ENCODE data around the gene MAGEA12.
"Not testable (repeated sequence)": the region's sequence is repeated elsewhere in the genome, so short reads cannot be mapped to it uniquely, and the experiment has no call there.

GRCh38 chrX:152766562-152766961 lies 33.0 kb downstream of the MAGEA12 start:
- not testable (repeated sequence) for TF ChIP-seq RAD21 (CRISPR knock-in tag; conservative IDR thresholded peaks at IDR 0.05 in 1 of 2, IDR thresholded peaks at IDR 0.05 in 1 of 2); E2F4 (CRISPR knock-in tag; IDR thresholded peaks at IDR 0.05; ENCODE audit: low read depth); CHD4 (IDR thresholded peaks at IDR 0.05; ENCODE audit: insufficient read depth, insufficient replicate concordance, low read depth, low read length, poor library complexity, severe bottlenecking); PHF20 (IDR thresholded peaks at IDR 0.05; ENCODE audit: partially characterized antibody); DPF2 (IDR thresholded peaks at IDR 0.05); NCOA1 (IDR thresholded peaks at IDR 0.05; ENCODE audit: low read depth); JUND (IDR thresholded peaks at IDR 0.05; ENCODE audit: borderline replicate concordance, low read depth, low read length); JUND (tag; IDR thresholded peaks at IDR 0.05; ENCODE audit: borderline replicate concordance, low read depth, low read length); JUNB (CRISPR knock-in tag; conservative IDR thresholded peaks at IDR 0.05); RFX1 (IDR thresholded peaks at IDR 0.05); JUN (IDR thresholded peaks at IDR 0.05; ENCODE audit: borderline replicate concordance, low read depth, low read length); JUN (CRISPR knock-in tag; IDR thresholded peaks at IDR 0.05; ENCODE audit: borderline replicate concordance); FOXK2 (conservative IDR thresholded peaks at IDR 0.05 in 1 of 2, IDR thresholded peaks at IDR 0.05 in 1 of 2; ENCODE audit: low read depth in 2 of 2)
- TF ChIP-seq, protein P1, sequence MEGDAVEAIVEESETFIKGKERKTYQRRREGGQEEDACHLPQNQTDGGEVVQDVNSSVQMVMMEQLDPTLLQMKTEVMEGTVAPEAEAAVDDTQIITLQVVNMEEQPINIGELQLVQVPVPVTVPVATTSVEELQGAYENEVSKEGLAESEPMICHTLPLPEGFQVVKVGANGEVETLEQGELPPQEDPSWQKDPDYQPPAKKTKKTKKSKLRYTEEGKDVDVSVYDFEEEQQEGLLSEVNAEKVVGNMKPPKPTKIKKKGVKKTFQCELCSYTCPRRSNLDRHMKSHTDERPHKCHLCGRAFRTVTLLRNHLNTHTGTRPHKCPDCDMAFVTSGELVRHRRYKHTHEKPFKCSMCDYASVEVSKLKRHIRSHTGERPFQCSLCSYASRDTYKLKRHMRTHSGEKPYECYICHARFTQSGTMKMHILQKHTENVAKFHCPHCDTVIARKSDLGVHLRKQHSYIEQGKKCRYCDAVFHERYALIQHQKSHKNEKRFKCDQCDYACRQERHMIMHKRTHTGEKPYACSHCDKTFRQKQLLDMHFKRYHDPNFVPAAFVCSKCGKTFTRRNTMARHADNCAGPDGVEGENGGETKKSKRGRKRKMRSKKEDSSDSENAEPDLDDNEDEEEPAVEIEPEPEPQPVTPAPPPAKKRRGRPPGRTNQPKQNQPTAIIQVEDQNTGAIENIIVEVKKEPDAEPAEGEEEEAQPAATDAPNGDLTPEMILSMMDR (IDR thresholded peaks at IDR 0.05 in 2 of 3, conservative IDR thresholded peaks at IDR 0.05 in 1 of 3; ENCODE audit: insufficient read depth in 2 of 3, low read depth in 1 of 3, low read length in 3 of 3): not testable (repeated sequence)
